ENCODE data around the gene HK3.

HK3 gene, protein sequence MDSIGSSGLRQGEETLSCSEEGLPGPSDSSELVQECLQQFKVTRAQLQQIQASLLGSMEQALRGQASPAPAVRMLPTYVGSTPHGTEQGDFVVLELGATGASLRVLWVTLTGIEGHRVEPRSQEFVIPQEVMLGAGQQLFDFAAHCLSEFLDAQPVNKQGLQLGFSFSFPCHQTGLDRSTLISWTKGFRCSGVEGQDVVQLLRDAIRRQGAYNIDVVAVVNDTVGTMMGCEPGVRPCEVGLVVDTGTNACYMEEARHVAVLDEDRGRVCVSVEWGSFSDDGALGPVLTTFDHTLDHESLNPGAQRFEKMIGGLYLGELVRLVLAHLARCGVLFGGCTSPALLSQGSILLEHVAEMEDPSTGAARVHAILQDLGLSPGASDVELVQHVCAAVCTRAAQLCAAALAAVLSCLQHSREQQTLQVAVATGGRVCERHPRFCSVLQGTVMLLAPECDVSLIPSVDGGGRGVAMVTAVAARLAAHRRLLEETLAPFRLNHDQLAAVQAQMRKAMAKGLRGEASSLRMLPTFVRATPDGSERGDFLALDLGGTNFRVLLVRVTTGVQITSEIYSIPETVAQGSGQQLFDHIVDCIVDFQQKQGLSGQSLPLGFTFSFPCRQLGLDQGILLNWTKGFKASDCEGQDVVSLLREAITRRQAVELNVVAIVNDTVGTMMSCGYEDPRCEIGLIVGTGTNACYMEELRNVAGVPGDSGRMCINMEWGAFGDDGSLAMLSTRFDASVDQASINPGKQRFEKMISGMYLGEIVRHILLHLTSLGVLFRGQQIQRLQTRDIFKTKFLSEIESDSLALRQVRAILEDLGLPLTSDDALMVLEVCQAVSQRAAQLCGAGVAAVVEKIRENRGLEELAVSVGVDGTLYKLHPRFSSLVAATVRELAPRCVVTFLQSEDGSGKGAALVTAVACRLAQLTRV
- 0.22 to 0.36 reads per million in 2 experiments for total RNA-seq

DNA sequence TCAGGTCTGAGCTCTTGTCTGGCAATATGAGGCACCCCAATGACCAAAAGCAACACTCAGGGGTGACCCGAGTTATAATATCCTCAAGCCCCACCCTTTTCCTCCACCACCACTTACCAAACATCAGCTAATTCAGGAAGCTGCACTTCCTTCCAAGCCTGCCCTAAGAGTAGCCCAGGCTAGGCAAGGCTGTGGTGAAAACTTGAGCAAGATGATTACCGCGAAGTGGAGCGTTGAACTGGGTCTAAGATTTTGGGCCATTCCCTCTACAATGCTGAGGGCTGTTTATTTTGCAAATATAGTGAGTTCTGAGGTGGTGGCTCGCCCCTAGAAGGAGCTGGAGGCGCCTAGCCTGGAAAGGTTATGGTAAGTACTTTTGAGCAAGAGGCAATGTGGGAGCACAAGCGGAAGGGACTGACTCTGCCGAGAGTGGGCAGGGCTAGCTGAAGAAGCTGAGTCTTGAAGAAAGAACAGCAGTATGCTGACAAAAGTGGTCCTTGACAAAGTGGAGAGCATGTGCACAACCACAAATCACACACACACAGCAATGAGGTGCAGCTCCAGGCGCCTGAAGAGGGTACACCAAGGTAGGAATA, at the start of gene HK3:
Gene HK3 (minus strand): TSS at position 51 of the 596 bp plus-strand sequence. CDS start 3,187 bp downstream, outside the sequence.
- no peak for DNase-seq (ENCODE audit: low read depth)

DNA sequence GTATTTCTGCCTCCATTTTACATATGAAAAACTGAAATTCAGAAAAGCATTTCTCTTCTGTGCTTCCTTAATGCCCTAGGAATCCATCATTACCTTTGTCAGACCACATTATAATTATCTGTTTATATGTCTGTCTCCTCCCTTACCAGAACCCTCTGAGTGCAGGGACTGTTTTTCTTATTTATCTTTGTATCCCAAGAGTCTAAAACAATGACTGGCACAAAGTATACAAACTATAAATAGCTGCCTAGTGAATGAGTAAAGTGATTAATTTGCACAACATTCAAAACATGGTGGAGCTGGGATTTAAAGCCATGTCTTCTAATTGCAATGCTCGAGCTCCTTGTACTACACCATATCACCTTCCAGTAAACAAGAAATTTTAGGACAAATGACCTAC, 49.3 kb upstream of the HK3 start:
- no peak for DNase-seq (ENCODE audit: low read depth)

DNA sequence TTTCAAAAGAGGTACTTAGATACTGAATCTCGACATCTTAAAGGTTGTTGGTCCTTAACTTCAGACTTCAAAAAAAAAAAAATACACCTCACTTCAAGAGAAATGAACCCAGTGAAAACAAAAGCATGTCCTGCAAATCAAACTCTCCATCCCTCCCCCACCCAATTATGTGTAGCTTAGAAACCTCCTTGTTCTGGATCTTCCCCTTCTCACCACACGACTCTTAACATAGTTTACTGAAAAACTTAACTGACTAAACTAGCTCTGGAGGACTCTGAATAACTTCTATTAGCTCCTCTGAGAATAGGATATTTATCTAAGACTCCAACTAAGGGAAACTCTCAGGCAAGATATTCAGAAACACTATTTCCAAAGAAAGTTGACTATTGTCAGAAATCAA, 48.7 kb upstream of the HK3 start:
- no peak for DNase-seq (ENCODE audit: low read depth)

DNA sequence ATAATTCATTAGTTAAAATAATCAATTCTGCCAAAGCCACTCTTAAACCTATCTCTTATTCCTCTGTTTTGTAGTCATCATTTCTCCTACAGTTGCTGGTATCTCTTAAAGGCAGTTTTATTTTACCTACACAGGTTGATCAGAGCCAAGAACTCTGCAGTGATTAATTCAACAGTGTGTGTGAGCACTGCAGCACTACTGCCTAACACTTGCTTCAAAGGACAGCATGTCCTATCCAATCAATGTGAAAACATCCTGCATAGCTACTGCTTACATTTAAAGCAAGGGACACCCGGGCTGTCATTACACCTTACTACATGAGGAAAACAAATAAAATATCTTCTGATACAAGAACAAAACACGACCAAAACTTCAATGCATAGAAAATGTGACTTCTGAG, 45.1 kb upstream of the HK3 start:
- DNase-seq (ENCODE audit: low read depth), result no peak

DNA sequence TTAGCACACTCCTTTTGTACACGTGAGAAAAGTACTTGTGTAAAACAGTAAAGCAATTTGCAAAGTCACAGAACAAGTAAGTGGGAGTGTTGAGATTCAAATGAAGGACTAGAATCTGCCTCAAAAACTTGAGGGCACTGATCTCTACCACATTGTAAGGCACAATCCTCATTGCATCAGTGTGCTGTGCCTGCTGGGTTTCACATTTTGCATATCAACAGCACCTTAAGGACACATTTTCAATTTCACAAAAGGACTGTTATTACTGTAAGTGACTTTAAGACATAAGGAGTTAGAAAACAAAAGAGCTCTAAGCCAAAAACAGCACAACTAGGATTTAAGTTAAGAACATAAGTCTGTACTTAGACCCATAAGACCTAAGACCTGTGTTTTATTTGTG, 44.7 kb upstream of the HK3 start:
- DNase-seq (ENCODE audit: low read depth), result no peak

DNA sequence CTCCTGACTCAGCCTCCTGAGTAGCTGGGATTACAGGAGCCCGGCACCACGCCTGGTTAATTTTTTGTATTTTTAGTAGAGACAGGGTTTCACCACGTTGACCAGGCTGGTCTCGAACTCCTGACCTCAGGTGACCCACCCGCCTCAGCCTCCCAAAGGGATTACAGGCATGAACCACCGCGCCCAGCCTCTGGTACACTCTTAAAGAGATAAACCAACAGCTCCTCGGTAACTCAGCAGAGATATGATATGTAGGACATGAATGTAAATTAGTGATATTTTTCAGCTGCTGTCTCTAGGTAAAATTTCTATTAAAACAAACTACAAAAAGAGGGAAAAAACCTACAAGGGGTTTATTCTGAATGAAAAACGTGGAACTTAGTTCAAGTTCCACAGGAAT, 42.8 kb upstream of the HK3 start:
- no peak for DNase-seq (ENCODE audit: low read depth)

DNA sequence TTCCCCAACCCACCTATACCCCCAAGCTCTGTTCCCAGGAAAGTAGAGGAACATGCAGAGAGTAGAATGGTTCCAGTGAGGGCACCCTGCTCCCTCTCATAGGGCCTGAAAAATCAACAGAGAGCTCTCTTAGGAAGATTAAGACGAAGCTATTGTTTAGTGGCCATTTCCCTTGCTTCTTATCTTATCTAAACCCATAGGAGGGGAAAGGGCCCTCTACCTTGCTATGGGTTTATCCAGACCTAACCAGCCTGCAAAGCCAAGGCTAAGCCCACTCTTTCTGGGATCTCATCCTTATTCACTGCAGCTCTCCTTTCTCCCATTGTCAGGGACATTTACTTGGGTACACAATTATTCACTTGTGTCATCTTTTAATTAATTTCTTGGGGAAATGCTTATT, 39.3 kb upstream of the HK3 start:
- no peak for DNase-seq (ENCODE audit: low read depth)

DNA sequence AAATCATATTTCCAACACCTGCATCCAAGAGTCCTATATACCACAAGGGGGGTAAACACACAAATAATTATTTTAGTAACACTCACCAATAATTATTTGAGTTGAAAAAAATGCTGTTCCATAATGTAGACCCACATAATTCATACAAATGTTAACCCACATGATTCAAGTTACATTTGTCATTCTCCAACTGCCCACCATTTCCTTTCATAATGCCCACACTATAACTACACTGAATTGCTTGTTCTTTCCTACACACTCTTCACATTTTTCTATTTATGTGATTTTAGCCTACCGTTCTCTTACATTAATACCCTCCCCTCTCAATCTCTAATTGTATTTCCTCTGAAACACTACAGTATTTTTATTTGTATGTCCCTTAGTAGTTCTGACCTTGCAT, 35.9 kb upstream of the HK3 start:
- no peak for DNase-seq (ENCODE audit: low read depth)

DNA sequence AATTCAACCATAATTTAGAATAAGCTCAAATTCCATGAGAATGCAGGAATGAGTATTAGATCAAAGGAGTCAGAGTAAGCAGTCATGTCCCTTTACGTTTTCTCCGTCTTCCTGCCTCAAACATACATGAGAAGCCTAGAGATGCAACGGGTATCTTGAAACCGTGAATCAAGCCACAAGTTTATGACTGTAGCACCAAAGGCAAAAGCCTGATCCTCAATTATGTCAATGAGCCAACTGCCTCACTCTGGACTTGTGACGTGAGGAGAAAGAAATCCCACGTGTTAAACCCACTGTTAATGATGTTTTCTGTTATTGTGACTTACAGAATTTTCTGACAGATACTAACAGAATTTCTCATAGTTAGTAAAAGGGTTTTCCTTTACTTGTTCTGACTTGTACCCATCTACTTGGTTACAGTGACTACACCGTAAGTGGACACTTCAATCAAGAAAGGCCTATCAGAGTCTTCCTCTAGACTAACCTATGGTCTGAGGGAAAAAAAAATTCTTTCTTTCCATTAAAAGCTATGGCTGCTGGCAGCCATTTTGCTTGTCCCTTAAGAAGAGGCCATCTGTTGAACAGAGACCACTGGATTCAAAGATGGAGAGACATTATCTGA, 35.3 kb upstream of the HK3 start:
- no peak for DNase-seq (ENCODE audit: low read depth)

DNA sequence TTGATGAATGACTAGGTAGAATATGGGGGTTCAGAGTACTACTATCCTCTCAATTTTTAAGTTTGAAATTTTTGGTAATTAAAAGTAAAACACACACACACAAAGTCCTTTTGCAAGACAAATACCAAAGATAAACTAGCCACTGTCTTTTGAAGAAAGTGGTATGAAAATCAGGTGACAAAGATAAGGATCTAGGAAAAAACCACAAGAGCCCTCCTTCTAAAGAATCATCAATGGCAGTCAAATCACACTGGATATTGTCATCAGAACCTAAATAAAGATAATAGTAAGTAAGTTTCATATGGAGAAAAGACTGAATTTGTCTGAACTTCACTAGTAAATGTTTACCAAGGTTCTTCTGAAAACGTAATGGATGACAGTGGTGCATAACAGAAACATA, 30.5 kb upstream of the HK3 start:
- no peak for DNase-seq (ENCODE audit: low read depth)

DNA sequence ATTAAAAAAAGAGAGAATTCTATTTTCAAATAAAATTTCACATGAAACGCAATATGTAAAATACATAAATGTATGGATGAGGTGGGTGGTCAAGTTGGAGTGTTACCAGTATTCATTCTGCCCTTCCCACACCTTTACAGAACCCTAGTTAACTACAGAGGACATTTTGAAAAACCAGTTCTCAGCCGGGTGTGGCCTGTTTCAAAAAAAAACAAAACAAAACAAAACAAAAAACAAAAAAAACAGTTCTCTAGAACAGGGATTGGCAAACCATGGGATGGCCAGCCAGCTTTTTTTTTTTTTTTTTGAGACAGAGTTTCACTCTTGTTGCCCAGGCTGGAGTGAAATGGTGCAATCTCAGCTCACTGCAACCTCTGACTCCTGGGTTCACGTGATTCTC, 28.4 kb upstream of the HK3 start:
- no peak for DNase-seq (ENCODE audit: low read depth)

DNA sequence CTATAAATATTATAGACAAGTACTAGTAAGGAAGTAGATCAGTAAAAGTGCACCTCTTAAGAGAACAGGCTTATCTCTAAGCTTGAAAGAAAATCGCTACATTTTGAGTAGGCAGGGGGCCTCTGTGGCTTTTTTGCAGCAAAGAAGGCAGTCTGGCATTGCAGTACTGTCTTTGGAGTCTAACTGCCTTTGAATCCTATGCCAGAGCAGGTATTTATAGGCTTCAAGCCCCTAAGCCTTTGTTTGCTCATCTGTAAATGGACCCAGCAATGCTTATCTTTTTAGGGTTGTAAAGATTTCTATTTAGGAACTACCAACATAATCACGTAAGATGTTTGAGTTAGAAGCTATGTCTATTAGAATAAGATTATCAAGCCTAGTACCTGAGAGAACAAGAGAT, 23.7 kb upstream of the HK3 start:
- no peak for DNase-seq (ENCODE audit: low read depth)

DNA sequence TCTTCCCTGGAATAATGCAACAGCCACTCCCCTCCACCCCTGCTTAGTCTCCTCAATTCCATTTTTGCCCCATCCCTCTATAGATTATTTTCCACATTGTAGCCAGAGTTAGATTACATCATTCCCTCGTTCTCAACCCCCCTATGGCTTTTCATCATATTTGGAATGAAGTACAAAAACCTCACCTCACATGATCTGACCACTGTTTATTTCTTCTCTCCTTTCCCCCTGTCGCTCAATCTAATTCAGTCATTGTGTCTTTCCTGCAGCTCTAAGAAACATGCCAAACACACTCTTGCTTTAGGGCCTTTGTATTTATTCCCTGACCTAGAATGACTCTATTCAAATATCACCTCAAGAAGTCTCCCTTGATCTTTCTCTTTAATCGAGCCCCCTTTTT, 22.6 kb upstream of the HK3 start:
- no peak for DNase-seq (ENCODE audit: low read depth)

DNA sequence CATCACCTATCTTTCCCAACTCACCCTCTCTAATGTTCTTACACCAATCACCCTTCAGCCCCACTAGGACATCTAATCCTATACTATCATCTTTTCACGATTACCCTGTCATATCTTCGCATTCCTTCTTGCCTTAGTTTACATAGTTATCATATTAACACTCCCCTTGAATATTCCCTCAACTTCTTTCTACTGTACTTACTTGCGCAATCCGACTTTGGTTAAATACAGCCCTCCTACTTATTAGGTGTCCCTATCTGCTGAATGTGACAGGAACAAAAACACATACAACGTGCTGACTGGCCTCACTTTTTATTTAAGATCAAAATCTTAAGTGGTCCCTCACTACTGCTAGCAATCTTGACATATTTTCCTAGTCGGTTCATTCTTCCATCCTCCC, 19.5 kb upstream of the HK3 start:
- DNase-seq (ENCODE audit: low read depth), result no peak

DNA sequence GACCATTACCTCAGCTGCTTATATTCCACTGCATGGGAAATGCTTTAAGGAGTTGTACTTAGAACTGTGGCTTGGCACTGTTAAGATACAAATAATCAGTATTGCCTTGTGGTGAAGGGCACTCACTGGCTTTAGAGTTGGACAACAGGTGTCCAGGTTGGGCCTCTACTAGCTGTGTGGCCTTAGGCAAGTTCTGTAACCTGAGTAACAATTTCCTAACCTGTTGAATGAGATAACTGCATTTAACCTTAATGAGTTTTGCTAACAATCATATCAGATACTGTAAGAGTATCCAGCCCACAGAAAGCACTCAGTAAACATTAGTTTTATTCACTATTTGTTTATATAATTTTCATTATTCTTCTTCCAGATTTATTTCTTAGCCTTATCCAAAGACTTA, 17.2 kb upstream of the HK3 start:
- no peak for DNase-seq (ENCODE audit: low read depth)

DNA sequence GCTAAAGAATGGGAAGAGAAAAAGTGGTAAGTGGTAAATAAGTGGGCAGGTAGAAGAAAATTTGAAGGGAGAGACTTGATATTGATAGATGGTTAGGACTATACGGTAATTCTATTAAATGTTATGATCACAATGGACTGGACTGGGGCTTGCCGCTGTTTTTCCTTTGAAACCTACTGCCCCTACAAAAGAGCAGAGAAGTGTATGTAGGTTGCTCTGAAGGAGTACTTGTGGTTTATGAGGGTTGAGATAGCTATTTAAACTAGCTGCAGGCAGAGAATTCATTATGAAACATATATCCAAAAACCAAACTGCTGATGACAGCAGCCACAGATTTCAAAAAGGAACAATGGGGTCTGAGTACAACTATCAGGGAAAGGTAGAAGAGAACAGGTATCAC, 16.8 kb upstream of the HK3 start:
- DNase-seq (ENCODE audit: low read depth), result no peak

DNA sequence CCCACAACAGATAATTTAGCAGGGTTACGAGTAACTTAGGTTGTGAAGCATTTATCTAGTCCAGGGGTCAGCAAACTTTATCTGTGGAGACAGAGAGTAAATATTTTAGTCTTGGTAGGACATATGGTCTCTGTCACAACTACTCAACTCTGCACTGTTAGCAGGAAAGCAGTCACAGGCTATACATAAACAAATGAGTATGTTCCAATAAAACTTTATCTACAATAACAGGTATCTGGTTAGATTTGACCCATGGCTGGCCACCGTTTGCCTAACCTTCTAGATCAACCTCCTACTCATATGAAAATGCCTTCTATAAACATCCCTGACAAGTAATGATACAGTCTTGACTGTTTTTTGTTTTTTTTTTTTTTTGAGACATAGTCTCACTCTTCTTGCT, 13.0 kb upstream of the HK3 start:
- no peak for DNase-seq (ENCODE audit: low read depth)

DNA sequence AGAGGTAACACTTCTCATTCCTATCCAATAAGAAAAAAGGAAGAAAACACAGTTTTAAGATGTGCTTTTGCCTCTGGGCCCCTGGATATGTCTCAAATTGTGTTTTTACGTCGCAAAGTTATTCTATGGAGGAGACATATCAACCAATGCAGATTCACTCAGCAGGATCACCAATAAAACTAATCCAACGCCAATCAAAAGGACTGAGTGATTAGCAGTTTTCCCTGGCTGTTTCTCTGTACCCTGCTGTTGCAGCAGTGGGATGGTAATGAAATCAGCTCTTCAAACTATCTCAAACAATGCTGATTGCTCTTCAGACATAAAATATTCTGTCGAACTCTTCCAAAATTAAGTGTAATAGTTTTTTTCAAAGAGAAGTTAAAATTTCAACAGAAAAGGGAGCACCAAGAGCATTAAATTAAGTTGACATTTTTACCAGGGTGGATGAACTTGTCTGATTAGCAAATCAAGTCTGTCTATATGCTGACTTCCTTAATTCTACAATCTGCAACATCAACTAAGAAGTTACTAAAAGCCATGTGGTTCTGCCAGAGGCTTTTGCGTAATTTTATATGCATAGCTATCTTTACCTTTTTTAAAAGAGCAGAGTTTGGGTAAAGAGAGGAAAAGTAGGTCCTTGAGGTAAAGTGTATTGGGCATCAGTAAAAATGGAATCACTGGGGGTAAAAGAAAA, 9.7 kb upstream of the HK3 start:
- DNase-seq (ENCODE audit: low read depth), result no peak

DNA sequence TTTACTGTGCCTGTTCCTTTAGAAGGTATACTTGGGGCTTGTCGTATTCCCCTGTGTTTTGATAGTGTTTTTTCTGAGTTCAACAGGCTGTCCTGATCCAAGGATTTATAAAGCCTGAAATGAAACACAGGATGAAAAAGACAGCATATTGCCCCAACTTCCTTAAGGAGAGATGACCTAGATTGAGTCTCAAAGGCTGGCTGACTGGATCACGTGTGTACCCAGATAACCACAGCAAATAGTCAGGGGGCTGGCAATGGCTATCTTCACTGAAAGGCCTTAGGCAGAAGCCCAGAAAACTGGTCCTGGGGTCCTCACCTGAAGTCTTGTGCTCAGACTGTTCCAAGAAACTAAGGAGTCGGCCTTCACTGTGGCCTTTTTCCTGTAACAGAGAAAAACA, 7.7 kb upstream of the HK3 start:
- no peak for DNase-seq (ENCODE audit: low read depth)

DNA sequence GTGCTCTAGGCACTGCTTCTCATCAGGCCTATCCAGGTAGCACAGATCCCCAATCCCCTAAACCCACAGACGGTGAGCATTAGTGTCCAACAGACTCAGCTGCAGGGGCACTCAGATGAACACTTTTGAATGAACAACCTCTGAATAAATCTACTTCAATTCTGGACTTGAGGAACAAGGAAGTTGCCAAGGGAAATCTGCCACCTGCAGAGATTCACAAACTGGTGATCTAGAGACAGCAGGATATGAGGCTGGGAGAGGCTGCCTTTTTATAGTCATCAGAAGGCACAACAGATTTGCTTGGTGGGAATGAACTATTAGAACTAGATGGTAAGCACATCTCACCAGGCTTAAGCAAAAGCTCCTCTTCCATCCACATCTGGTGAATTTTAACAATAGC, 7.0 kb upstream of the HK3 start:
- DNase-seq (ENCODE audit: low read depth), result no peak

DNA sequence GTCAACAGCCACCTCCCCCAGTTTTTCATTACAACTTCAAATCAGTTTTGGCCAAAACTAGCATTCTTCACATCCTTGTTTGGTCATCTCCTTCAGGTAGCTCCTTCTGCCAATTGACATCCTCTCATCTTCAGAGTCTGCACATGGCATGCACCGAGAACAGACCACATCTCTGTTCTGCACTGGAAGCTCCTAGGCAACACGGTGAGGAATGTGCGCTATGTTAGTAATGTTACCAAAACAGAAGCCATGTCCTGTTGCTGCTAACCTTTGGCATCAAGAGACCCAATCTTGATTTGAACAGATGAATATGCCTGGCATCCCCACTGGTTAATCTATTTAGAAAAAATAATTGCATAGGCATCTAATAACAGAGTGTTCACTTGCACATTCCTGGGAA, 5.1 kb upstream of the HK3 start:
- no peak for DNase-seq (ENCODE audit: low read depth)
